NCI-H748 (cell line): ENCODE data around the gene ARHGAP24.
A peak's percentile ranks its signal among the peaks of the same experiment; 100 is the strongest.
"Not testable (repeated sequence)": the region's sequence is repeated elsewhere in the genome, so short reads cannot be mapped to it uniquely, and the experiment has no call there.

Experiments
- DNase-seq: peaks from one replicate; lab custom pipeline; 2025; ENCODE audit not compliant: unreplicated experiment; lab: John Stamatoyannopoulos, UW

Gene ARHGAP24

DNA sequence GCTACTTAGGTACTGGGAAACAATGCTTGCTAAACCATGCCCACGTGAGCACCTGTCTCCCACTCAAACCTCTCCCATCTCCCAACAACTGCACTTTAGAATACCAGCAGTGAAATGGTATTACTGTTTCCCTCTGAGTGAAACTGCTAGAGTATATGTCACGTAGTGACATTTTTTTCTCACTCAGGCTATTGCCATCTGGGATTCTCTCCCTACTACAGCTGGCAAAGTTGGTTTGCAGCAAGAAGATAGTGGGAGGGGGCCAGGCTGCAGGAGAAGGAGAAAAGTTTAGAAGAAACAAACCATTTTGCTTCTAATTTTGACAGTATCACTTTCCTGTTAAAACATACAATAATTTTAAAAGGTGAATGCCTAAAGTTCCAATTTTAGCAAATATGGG, 526.6 kb downstream of the ARHGAP24 start:
- no peak for DNase-seq

DNA sequence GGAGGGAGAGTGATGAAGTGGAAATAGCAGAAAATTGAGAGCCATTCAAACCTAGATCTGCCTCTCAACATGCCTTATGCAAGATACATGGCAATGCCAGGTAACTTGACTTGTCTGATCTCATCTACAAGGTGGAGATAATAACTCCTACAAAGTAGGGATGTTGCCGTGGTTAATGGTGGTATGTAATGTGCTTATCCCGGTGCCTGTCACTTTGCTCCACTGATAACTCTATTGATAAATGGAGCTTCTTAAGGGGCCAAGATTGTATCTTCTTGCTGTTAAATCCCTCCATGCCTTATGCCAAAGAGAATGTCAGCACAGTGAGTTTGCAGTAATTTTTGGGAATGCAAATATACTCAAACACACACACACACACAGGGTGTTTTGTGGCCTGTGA, 529.1 kb downstream of the ARHGAP24 start:
- no peak for DNase-seq

DNA sequence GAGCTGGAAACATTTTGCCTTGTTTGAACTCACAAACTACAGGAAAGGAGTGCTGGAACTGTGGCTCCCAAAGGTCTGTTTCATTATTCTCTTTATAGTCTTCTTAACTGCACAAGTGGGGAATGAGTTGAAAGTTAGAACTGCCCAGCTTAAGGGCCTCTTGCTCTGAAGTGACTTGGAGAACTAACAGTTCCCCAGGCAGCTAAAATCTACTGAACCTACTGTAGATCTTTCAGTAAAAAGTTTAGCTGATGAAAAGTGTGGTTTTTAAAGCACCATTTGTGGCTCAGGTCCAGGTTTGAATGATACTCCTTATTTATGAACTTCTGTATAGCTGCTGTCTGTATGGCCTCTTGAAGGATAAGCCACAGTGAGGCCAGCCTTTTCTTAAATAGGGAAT, 531.1 kb downstream of the ARHGAP24 start:
- DNase-seq = no peak

DNA sequence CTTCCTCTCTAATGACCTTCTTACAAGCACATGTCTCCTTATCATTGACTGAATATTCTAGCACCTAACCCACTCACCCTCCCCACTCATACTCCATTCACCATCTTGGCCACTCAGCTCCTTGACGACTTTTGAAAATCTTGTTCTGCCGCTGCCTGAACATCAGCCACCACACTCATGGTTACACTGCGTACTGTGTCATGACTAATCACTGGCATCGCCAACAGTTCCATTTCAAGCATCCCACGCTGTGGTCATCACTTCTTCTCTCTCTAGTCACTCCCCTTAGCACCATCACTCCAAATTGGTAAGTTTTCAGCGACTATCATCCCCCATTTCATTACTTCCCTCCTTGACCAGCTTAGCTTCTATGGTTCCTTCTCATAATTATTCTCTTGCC, 532.1 kb downstream of the ARHGAP24 start:
- DNase-seq = no peak

DNA sequence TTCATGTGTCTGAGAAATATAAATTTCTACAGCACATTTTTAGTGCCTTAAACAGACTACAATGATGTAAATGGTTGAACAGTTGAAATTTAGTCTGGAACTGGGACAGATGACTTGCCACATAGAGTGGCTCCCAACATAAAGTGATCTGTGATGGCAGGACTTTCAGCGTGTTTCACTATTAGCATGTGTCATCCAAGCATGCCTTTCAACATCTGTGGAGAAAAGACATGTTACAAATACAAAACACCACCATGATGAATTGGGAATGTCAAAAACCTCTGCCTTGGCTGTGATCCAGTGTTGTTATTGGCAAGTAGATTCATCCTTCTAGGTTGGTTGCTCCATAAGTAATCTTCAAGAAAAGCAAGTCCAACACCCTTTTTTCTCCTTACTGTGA, 536.2 kb downstream of the ARHGAP24 start:
- DNase-seq = no peak

DNA sequence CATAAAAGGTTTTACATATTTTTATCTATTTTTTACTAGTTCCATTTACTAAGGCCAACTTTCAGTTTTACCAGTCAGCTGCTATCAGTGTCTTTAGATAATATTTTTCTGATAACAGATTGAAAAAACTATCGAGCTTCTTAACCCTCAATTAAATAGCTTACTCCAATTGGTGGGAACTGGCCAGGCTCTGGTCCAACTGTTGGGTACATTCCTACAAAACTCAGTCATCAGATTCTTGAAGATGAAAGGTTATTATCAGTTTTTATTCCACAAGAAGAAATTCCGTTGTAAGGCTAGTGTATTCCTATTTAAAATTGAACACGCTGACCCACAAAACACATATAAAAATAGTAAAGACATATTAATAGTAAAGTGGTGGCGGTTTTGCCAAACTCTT, 538.7 kb downstream of the ARHGAP24 start:
- DNase-seq = no peak

DNA sequence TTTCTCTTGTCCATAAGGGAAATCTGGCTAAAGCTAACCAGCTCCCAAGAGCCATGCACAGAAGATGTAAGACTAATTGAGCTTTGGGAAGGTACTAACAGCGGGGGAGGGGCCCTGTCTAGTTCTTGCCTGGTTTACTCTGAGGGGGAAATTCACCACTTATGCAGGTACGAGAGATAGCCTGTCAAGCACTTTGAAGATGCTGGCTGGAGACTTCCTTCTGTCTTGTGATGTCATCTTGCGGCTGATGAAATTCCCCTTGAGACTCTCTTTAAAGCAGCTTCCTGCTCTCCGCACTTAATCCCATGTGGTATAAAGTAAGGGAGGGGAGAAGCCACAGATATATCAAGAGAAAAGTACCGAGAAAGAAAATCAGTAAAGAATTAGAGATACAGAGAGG, 539.6 kb downstream of the ARHGAP24 start:
- no peak for DNase-seq

DNA sequence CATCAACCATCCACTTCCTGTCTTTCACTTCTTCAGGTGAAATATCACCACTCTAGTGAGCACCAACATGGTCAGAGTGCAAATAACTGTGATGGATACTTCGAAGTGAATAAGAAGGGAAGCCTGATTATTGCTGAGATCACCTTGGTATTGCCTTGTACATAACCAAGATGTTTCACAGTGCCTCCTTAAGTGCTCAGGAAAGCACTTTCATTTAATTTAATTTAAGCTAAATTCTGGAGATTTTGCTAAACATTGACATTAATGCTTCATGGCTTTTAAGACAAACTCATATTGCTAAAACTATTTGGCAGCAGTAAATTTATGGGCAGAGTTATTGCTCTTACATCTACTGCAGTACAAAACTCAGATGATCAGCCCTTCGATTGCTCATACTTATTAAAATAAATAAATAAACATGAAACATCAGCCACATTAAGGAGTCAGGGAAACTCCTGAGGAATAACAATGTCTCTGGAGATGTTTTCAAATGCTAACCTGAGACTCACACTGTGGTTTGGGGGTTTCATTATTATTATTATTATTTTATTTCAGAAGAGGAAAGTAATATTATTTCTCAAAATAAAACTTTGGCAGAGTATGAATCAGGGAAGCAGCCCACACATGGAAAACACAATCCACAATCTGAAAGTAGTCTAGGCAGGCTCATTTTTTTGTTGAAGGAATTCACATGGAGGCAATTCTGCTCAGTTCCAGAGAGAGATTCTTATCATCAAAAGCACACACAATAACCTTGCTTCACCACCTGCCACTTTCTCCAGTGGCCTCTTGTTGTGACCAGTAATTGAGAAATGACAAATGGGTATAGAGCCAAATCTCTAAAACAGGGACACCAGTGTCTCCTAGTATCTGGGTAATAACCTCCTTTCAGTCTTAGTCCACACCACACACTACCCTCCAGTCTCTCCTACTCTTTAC, 540.7 kb downstream of the ARHGAP24 start:
- no peak for DNase-seq

DNA sequence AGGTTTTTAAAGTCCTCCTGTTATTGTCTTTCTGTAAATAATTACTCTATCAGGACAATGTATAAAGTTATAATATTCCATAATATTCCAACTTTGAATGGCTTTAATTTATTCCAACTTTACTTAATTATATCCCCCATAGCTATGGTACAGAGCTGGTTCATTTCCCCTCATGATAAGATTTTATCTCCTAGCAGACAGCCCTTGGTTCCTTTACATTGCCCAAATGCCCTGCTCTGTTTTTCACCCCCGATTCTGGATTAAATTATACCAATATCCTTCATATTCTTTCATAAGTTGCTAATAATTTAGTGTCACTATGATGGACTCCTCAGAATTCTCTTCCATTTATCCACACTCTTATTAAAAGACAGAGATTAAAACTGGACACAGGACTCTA, 544.4 kb downstream of the ARHGAP24 start:
- DNase-seq = no peak

DNA sequence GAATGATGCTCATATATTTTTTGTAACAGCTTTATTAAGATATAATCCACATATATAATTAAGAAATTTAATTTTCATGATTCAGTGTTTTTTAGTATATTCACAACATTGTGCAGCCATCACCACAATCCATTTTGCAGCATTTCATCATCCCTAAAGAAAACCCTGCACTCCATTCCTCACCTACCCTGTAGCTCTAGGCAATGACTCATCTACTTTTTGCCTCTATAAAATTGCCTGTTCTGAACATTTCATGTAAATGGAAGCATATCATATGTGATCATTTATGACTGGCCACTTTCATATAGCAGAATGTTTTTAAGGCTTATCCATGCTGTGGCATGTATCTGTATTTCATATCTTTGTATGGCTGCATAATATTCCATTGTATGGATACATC, 545.0 kb downstream of the ARHGAP24 start:
- no peak for DNase-seq

DNA sequence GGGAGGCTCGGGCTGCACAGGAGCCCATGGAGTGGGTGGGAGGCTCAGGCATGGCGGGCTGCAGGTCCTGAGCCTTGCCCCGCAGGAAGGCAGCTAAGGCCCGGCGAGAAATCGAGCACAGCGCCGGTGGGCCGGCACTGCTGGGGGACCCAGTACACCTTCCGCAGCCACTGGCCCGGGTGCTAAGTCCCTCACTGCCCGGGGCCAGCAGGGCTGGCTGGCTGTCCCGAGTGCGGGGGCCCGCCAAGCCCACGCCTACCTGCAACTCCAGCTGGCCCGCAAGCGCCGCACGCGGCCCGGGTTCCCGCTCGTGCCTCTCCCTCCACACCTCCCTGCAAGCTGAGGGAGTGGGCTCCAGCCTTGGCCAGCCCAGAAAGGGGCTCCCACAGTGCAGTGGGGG, 546.7 kb downstream of the ARHGAP24 start:
- DNase-seq = not testable (repeated sequence)

DNA sequence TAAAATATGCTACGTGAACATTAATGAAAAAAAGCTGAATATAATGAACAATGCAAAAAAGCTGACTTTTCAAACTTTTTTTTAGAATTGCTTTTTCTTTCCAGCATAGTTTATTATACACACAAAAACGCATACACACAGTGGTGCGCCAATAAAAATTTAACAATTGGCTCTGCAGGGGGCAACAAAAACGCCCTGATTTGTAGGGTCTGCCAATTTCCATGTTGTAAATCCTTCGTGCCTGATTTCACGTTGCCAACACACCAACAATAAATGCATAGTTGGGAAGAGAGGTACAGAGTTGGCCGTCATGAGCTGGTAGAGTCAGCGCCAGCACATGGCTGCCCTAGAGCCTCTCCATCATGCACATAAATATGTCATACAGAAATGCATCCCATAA, 551.8 kb downstream of the ARHGAP24 start:
- no peak for DNase-seq

DNA sequence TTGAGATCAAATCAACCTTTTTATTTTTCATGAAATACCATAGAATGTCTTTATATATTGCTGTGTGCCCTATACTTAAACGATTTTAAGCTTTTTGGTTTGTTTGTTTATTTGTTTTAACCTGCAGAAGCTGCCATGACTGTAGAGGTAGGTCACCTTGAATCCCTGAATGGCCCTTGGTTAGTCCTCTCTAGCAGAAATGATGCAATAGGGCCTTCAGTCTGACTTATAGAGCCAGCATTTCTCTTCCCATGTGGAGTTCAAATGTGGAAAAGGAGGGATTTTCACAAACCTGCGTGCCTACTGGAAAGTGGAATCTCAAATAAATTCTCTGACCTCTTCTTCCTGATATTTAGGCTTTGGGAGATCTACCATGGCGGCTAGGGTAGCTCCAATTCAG, 557.0 kb downstream of the ARHGAP24 start:
- no peak for DNase-seq

DNA sequence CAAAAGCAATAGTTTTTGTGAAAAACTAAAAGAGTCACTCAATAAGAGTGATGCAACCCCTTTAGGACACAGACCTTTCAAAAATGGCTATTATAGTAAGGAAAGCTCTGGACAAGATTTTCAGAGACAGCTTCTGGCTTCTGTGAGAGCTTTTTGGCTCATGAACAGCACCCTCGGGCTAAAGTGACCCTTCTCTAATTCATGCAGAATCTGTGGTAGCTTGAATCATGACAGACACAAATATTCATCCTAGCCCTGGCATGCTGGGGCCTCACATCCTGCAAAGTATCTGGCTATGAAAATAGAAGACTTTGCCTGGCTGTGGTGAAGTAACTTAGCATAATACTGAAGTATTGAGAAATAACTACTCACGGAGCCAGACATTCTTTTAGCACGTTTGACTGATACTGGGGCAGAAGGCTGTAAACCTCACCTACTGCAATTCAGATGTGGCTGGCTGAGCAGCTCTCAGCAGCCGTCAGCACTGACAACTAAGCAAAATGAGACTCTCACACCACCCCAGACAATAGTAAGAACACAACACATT, 557.6 kb downstream of the ARHGAP24 start:
- no peak for DNase-seq

DNA sequence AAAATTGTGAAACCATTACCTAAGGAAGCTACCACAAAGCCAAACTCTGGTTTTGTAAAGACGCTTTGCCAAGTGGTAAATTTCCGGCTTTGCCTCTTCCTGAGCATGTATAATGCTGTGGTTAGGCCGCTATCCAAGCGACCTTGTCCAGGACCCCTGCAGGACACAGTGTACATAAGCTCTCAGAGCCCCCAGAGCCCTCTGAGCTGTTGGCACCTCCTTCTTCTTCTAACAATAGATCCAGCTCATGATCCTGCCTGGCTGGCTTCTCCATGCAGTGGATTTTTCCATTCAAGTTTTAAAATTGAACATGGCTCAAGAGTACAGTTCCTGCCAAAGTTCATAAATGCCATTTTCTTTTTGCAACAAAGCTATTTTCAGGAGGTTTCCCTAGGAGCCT, 558.2 kb downstream of the ARHGAP24 start:
- DNase-seq = no peak

DNA sequence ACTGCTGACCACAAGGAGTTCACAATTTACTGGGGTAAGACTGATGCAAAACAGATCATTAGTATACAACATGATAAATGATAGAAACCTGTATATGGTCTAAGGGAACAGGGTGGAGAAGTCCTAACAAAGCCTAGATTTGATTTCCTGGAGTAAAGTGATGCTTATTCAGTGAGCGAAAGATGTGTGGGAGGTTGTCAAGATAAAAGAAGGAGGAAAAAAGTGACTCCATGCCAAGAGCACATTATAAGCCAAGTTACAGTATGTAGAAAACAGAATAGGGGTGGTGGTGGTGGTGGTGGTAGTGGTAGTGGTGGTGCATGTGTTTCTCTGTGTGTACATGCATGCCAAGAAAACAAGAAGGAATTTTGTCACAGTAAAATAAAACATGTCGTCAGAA, 559.7 kb downstream of the ARHGAP24 start:
- DNase-seq = no peak

DNA sequence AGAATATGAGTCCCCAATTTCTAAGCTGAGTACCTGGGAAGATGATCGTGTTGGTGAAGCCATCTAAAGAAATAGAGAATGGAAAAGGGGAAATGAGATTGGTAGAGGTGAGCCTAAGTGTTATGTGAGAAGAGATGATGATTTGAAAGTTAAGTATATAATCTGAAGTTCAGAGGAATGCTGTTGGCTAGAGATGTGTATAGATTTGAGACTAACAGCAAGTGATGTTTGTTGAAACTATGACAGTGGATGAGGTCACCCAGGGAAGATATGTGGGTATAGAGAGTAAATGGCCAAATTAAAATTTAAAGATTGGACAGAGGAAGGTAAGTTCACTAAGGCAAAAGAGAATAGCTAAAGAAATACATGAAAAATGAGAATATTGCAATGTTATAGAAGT, 560.7 kb downstream of the ARHGAP24 start:
- DNase-seq = no peak

DNA sequence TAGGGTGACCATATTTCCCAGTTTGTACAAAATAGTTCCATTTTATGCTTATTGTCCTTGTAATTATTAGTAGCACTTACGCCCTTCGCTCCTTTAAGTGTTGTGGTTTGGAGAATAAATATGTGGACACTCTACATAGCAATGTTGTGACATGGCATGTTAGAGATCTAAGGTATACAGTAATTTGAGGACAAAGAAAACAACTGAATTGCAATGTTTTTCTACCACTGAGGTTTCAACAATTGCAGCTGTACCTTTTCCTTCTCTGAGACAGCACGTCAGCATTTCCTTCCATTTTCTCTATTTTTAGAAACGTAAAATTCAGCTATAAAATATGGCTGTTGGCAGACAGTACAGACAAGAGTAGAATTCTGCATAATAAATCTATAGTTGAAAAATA, 561.8 kb downstream of the ARHGAP24 start:
- DNase-seq = no peak

DNA sequence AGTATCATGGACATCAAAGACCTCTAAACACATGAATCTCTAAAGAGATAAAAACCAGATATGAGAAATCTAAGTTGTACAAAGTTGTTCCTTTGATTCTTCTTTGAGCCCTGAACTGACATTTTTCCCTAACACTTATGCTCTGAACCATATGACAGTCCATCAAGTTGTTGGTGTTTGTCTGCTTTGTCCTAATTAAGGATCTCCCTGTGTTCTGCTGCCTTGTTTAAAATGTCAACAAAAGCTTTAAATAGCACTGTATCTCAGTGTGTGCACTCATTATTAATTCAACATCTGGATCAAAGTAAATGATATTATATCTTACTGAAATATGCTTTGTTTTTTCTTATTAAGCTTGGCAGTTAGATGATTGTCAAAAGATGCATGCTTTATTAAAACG, 563.1 kb downstream of the ARHGAP24 start:
- no peak for DNase-seq

DNA sequence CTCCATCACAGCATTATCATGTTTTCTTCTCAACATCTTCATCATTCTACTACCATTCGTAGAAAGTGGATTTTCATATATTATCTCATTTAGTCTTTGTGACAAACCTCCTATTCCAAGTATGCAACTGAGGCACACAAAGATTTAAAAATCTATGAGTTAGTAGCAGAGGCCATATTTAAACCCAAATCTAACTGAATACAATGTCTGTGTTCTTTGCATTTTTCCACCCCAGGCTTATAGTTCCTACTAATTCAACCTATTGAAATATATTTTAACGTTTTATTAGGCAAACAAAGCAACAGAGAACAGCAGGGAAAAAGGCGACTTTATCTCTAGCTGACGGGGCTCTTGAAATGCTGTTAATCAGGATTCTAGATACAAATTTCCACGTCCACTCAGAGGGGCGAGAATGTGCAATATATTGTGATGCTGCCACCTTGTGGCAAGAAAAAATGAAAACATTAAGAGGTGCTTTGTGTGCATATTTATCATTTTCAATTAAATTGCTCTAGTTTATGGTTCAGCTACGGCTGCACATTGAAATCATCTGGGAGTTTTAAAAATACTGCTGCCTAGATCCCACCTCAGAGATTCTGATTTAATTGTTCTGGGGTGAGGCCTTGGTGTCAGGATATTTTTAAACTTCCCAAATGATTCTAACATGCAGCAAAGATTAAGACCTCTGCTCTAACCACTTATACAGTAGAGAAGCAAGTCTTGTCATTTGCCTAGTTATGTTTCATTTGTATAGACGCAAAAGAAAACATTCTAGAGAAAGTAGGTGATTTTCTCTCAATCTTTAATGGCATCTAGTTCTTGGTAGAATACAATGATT, 569.0 kb downstream of the ARHGAP24 start:
- peak; percentile 50 for DNase-seq

DNA sequence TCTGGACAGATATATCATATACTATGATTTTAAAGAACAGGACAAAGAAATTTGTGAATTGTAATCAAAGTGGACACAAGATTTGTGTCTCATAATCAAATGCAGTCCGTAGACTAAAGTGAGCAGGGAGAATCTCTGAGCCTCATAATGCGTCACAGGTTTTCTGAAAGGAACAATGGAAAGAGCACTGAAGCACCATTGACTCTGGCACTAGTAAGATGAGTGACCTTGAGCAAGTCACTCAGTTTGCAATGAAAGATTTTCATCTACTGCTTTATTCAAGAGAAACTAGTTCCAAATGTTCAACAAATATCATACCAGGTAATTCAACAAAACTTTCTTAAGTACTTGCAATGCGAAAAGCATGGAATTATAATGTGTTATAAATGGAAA, 569.6 kb downstream of the ARHGAP24 start:
- DNase-seq = no peak

DNA sequence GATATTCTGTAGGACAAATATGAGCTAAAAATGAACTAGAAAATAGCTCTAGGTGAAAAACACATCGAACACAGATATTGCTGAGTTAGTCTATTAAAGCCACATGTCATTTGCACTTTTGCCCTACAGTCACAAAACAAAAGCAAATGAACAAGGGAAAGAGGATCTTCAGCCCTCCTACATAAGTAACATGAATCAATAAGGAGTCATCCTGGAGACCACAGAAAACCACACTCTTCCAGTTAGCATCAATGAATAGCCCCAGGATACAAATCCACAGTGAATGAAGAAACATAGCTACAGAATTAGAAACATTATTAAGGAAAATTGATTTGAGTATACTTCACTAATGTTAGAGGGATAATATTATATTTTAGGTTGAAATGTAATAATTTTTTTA, 573.5 kb downstream of the ARHGAP24 start:
- DNase-seq = no peak
